ENCODE measurements around the gene MKS1. TPM values are rescaled to one million over a fixed set of nuclear protein-coding genes. Genes with fewer than 3 reads are reported as not detected.

MKS1 gene
- polyA plus RNA-seq, 2 of the 4 experiments (the other 2 are of a cell fraction): 16.2 to 18.6 TPM

DNA sequence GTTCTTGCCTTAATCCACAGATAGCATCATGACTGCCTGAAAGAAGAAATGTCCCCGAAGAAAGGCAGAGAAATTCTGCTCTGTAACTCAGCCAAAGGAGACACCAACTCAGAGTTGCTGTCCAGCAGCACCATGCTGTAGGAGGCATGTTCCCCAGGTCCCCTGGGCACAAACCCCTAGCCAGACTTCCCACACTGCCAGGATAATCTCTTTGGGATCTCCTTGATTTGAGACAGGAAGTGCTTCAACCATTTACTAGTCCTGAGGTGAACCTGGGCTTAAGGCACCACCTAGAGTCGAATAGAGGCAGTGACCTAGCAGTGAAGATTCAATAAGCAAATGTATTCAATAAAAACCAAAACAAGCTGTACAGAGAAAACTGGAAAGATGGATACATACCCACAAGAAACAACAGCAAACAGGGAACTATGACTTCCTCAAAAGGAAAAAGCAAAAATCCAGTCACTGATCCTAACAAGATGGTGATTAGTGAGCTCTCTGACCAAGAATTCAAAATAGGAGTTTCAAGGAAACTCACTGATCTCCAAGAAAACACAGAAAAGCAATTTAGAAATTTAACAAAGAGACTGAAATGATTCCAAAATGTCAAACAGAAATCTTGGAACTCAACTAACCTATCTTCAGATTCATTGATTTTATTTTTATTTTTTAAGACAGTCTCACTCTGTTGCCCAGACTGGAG, 46.5 kb downstream of the MKS1 start:
- peak; percentile 75 to 91 for ATAC-seq
- ChIA-PET CTCF (interaction anchor here (0.6 to 3.8 kb wide), 28 partner anchors 8 to 838 kb away, joined by 3 to 30 read pairs (median 3); partner anchors contain the start of gene OR4D1), POLR2A (interaction anchor here (0.8 kb wide), 1 partner anchor 90 kb away, joined by 3 read pairs; the partner anchor contains the start of gene DYNLL2)
- H3K27ac ChIP-seq: no peak overlapping the region
- FAIRE-seq: peak; percentile 82
- WGBS (ENCODE audit: missing lambda C conversion rate): 20% methylated on average over 2 of the region's 2 CpGs
- peak; percentile 68 to 75 for DNase-seq (ENCODE audit: low read depth in 1 of 2, low spot score in 1 of 2)
- TF ChIP-seq, protein P1, sequence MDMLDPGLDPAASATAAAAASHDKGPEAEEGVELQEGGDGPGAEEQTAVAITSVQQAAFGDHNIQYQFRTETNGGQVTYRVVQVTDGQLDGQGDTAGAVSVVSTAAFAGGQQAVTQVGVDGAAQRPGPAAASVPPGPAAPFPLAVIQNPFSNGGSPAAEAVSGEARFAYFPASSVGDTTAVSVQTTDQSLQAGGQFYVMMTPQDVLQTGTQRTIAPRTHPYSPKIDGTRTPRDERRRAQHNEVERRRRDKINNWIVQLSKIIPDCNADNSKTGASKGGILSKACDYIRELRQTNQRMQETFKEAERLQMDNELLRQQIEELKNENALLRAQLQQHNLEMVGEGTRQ (IDR thresholded peaks at IDR 0.05): no peak
- TF ChIP-seq POLR2A (IDR thresholded peaks at IDR 0.05; ENCODE audit: low read length): no peak
- TF ChIP-seq, protein P2, sequence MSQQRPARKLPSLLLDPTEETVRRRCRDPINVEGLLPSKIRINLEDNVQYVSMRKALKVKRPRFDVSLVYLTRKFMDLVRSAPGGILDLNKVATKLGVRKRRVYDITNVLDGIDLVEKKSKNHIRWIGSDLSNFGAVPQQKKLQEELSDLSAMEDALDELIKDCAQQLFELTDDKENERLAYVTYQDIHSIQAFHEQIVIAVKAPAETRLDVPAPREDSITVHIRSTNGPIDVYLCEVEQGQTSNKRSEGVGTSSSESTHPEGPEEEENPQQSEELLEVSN (IDR thresholded peaks at IDR 0.05; ENCODE audit: borderline replicate concordance, low read depth): no peak
- peak; percentile 25; the same call in 1 of the 3 replicates for TF ChIP-seq SMC3 (IDR thresholded peaks at IDR 0.05)
- TF ChIP-seq FOSL2 (IDR thresholded peaks at IDR 0.05): no peak
- TF ChIP-seq FOSL2 (CRISPR knock-in tag; IDR thresholded peaks at IDR 0.05): no peak
- no peak for TF ChIP-seq CEBPB (IDR thresholded peaks at IDR 0.05)
- TF ChIP-seq, protein P3, sequence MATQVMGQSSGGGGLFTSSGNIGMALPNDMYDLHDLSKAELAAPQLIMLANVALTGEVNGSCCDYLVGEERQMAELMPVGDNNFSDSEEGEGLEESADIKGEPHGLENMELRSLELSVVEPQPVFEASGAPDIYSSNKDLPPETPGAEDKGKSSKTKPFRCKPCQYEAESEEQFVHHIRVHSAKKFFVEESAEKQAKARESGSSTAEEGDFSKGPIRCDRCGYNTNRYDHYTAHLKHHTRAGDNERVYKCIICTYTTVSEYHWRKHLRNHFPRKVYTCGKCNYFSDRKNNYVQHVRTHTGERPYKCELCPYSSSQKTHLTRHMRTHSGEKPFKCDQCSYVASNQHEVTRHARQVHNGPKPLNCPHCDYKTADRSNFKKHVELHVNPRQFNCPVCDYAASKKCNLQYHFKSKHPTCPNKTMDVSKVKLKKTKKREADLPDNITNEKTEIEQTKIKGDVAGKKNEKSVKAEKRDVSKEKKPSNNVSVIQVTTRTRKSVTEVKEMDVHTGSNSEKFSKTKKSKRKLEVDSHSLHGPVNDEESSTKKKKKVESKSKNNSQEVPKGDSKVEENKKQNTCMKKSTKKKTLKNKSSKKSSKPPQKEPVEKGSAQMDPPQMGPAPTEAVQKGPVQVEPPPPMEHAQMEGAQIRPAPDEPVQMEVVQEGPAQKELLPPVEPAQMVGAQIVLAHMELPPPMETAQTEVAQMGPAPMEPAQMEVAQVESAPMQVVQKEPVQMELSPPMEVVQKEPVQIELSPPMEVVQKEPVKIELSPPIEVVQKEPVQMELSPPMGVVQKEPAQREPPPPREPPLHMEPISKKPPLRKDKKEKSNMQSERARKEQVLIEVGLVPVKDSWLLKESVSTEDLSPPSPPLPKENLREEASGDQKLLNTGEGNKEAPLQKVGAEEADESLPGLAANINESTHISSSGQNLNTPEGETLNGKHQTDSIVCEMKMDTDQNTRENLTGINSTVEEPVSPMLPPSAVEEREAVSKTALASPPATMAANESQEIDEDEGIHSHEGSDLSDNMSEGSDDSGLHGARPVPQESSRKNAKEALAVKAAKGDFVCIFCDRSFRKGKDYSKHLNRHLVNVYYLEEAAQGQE (IDR thresholded peaks at IDR 0.05): peak; percentile 67
- TF ChIP-seq RAD21 (conservative IDR thresholded peaks at IDR 0.05 in 1 of 2, IDR thresholded peaks at IDR 0.05 in 1 of 2): peak; percentile 53 to 85
- TF ChIP-seq, protein P4, sequence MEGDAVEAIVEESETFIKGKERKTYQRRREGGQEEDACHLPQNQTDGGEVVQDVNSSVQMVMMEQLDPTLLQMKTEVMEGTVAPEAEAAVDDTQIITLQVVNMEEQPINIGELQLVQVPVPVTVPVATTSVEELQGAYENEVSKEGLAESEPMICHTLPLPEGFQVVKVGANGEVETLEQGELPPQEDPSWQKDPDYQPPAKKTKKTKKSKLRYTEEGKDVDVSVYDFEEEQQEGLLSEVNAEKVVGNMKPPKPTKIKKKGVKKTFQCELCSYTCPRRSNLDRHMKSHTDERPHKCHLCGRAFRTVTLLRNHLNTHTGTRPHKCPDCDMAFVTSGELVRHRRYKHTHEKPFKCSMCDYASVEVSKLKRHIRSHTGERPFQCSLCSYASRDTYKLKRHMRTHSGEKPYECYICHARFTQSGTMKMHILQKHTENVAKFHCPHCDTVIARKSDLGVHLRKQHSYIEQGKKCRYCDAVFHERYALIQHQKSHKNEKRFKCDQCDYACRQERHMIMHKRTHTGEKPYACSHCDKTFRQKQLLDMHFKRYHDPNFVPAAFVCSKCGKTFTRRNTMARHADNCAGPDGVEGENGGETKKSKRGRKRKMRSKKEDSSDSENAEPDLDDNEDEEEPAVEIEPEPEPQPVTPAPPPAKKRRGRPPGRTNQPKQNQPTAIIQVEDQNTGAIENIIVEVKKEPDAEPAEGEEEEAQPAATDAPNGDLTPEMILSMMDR (IDR thresholded peaks at IDR 0.05): peak; percentile 61
- TF ChIP-seq CHD4 (IDR thresholded peaks at IDR 0.05; ENCODE audit: borderline replicate concordance): no peak
- TF ChIP-seq, protein P5, sequence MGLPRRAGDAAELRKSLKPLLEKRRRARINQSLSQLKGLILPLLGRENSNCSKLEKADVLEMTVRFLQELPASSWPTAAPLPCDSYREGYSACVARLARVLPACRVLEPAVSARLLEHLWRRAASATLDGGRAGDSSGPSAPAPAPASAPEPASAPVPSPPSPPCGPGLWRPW (IDR thresholded peaks at IDR 0.05): no peak
- TF ChIP-seq KDM5A (IDR thresholded peaks at IDR 0.05): no peak
- no peak for TF ChIP-seq HDAC2 (IDR thresholded peaks at IDR 0.05)
- TF ChIP-seq RNF2 (IDR thresholded peaks at IDR 0.05; ENCODE audit: borderline replicate concordance, low read depth): no peak
- H3K9me3 ChIP-seq: no peaks in the 10 kb centered on the region
- H3K4me1 ChIP-seq: no peaks in the 10 kb centered on the region
- H3K4me2 ChIP-seq: no peak overlapping the region
- no peak overlapping the region for H3K4me3 ChIP-seq

DNA sequence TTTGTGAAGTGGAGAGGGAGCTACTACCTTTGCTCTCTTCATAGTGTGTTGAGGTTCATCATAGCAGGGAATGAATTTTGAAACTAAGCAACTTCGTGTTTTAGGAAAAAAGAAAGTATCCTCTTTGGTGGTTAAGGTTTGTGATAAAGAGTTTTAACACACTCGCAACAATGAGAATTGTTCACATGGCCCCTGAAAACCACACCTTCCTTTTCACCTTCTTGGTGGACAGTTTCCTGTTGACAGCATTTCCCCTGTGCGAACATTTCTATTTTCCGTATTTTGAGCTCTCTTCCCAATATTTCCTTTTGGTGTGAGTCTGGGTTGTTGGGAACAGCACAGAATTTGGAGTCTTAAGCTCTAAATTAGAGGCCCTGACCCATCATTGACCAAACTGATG, 48.4 kb downstream of the MKS1 start:
- TF ChIP-seq, protein P6, sequence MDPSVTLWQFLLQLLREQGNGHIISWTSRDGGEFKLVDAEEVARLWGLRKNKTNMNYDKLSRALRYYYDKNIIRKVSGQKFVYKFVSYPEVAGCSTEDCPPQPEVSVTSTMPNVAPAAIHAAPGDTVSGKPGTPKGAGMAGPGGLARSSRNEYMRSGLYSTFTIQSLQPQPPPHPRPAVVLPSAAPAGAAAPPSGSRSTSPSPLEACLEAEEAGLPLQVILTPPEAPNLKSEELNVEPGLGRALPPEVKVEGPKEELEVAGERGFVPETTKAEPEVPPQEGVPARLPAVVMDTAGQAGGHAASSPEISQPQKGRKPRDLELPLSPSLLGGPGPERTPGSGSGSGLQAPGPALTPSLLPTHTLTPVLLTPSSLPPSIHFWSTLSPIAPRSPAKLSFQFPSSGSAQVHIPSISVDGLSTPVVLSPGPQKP (IDR thresholded peaks at IDR 0.05; ENCODE audit: low read depth, low read length): no peak
- TF ChIP-seq, protein P7, sequence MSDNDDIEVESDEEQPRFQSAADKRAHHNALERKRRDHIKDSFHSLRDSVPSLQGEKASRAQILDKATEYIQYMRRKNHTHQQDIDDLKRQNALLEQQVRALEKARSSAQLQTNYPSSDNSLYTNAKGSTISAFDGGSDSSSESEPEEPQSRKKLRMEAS (IDR thresholded peaks at IDR 0.05): no peak
- TF ChIP-seq, protein P4 (IDR thresholded peaks at IDR 0.05): no peak
- no peak for FAIRE-seq
- H3K9me3 ChIP-seq: no peaks in the 10 kb centered on the region
- H3K4me1 ChIP-seq: no peaks in the 10 kb centered on the region
- H3K4me2 ChIP-seq: no peak overlapping the region
- H3K27ac ChIP-seq: no peak overlapping the region
- ATAC-seq: no peak
- no peak overlapping the region for H3K4me3 ChIP-seq
- DNase-seq (ENCODE audit: low read depth in 1 of 2, low spot score in 1 of 2): no peak
- POLR2A ChIA-PET: no interaction called here
- WGBS (ENCODE audit: missing lambda C conversion rate): 44% methylated on average over 4 of the region's 4 CpGs
- CTCF ChIA-PET: interaction anchor here (0.9 to 3.8 kb wide), 5 partner anchors 9 to 114 kb away, joined by 3 to 30 read pairs (median 4); no protein-coding TSS in a partner anchor
